ENCODE data around the gene F13B.
"Not testable (repeated sequence)": the region's sequence is repeated elsewhere in the genome, so short reads cannot be mapped to it uniquely, and the experiment has no call there.

F13B gene

GRCh38 chr1:197062692-197063091 is 4.4 kb downstream of the F13B start:
- TF ChIP-seq CTCF (conservative IDR thresholded peaks at IDR 0.05; ENCODE audit: low read depth, low read length) = no peak
- DNase-seq (ENCODE audit: low read depth) = no peak
- H3K4me3 ChIP-seq (ENCODE audit: low read depth, low read length) = no peak overlapping the region

- H3K4me3 ChIP-seq (ENCODE audit: low read depth, low read length) = no peak overlapping the region
- DNase-seq (ENCODE audit: low read depth) = no peak
- no peak for TF ChIP-seq CTCF (conservative IDR thresholded peaks at IDR 0.05; ENCODE audit: low read depth, low read length)
Measured at GRCh38 chr1:197049100-197049499, 18.0 kb downstream of the F13B start.

GRCh38 chr1:197042676-197043341 is 24.3 kb downstream of the F13B start:
- no peak for TF ChIP-seq CTCF (conservative IDR thresholded peaks at IDR 0.05; ENCODE audit: low read depth, low read length)
- no peak for DNase-seq (ENCODE audit: low read depth)
- no peak overlapping the region for H3K4me3 ChIP-seq (ENCODE audit: low read depth, low read length)

DNA sequence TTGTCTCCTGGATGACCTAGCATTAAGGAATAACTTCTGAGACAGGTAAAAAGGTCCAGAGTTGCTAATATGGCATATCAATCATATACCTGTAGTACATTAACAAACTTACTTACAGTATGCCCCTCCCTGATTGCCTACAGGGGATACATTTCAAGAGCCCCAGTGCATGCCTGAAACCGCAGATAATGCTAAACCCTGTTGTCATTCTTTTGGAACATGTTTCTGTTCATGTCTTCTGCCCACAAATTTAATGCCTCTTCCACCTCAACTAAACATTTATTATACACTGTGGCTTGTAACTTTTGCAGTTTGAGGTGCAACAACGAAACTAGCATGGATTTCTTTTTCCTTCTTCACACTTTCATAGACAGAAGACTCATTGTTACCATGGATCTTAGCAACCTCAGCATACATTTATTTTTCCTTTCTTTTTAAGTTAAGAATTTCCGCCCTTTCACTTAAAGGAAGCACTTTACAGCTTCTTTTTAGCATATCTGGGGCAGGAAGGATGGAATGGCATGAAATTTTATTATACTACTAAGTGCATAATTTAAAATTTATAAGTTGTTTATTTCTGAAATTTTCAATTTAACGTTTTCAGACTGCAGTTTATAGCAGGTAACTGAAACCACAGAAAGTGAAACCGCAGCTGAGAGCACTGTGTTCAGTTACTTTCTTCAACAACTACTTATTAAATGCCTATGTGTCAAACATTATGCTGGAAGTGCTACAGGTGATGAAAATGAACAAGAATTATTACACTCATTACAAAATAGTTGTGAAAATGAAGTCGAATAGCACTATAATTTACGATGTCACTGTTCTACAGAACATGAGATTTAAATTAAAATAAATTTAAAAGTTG is 25.3 kb downstream of the F13B start:
- H3K4me3 ChIP-seq (ENCODE audit: low read depth, low read length) = no peak overlapping the region
- TF ChIP-seq CTCF (conservative IDR thresholded peaks at IDR 0.05; ENCODE audit: low read depth, low read length) = no peak
- no peak for DNase-seq (ENCODE audit: low read depth)

DNA sequence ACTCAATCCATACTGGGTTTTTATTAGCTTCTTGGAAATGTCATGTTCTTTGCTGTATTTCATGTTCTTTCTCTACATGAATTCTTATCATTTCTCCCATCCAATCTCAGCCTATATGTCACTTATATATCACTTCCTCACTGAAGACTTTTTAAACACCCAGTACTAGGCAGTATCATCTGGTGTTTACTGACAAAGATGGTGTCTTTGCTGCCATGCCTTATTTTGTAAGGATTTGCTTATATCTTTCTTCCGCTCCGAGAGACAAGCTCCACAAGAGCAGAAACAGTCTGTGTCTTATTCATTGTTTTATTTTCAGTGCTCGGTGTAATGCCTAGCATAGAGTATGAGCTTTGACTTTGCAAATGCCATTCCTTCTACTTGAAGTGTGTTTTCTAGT is 30.2 kb downstream of the F13B start:
- H3K4me3 ChIP-seq (ENCODE audit: low read depth, low read length) = no peak overlapping the region
- DNase-seq (ENCODE audit: low read depth) = no peak
- TF ChIP-seq CTCF (conservative IDR thresholded peaks at IDR 0.05; ENCODE audit: low read depth, low read length) = no peak

- DNase-seq (ENCODE audit: low read depth) = peak; percentile 65
- not testable (repeated sequence) for H3K4me3 ChIP-seq (ENCODE audit: low read depth, low read length)
Measured at GRCh38 chr1:197034631-197035339, 32.3 kb downstream of the F13B start.

DNA sequence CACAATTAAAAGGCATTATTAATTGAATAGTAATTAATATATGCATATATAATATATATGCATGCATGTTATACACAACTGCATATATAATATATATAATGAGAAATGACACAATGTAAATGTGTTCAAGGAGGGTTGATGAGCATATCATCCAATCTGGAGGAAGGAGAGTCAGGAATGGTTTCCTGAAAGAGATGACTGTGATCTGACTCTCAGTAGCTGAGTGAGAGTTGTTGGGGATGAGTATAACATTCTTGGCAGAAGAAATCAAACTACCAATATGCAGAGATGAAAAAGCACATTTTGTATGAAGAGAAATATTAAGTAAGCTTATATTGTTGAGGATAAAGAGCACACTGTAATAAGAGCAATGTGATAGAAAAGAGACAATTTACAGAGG is 37.3 kb downstream of the F13B start:
- DNase-seq (ENCODE audit: low read depth) = no peak
- TF ChIP-seq CTCF (conservative IDR thresholded peaks at IDR 0.05; ENCODE audit: low read depth, low read length) = no peak
- H3K4me3 ChIP-seq (ENCODE audit: low read depth, low read length) = no peak overlapping the region

All from choroid plexus epithelial cell (primary cell).